Activated naive CD4-positive, alpha-beta T cell treated with anti-CD3 and anti-CD28 coated beads, Interleukin-2, amount 50 U/mL, for 16 hours (primary cell): Measurements from ENCODE around the gene KATNAL2.

Source experiments
- DNase-seq: peaks from one replicate; pipeline ENCODE4 v3.0.0-alpha.2; 2020

The KATNAL2 gene

GRCh38 chr18:47115205-47115604, 197.8 kb downstream of the KATNAL2 start:
- no peak for DNase-seq

- no peak for DNase-seq
These were observed 201.6 kb downstream of the KATNAL2 start for GRCh38 chr18:47118981-47119380.

GRCh38 chr18:47120428-47120827, 203.0 kb downstream of the KATNAL2 start:
- DNase-seq = no peak

- no peak for DNase-seq
These were observed 203.7 kb downstream of the KATNAL2 start for GRCh38 chr18:47121146-47121545.

GRCh38 chr18:47141289-47141688, 223.9 kb downstream of the KATNAL2 start:
- no peak for DNase-seq

- DNase-seq = no peak
These were observed 225.8 kb downstream of the KATNAL2 start for GRCh38 chr18:47143153-47143552.

GRCh38 chr18:47143899-47144485, 226.6 kb downstream of the KATNAL2 start:
- DNase-seq = no peak

GRCh38 chr18:47146206-47146605, 228.8 kb downstream of the KATNAL2 start:
- DNase-seq = no peak

- DNase-seq = no peak
These were observed 232.1 kb downstream of the KATNAL2 start for GRCh38 chr18:47149457-47150028.

GRCh38 chr18:47150029-47150823, 232.8 kb downstream of the KATNAL2 start, which contains the start of gene HDHD2:
TSS of gene HDHD2 (minus strand) at chr18:47150500. CDS start at chr18:47136439, 14,061 bp downstream.
- peak; percentile 79 for DNase-seq

- DNase-seq = no peak
These were observed 233.5 kb downstream of the KATNAL2 start for GRCh38 chr18:47150824-47151366.

- no peak for DNase-seq
These were observed 234.0 kb downstream of the KATNAL2 start for GRCh38 chr18:47151439-47151838.
